ENCODE data around the gene ZNF772.

The ZNF772 gene

GRCh38 chr19:57435062-57435978 lies 42.0 kb downstream of the ZNF772 start, which contains the start of gene ZNF749:
ZNF749 (plus strand) TSS chr19:57435325; CDS start chr19:57435579, 254 bp downstream.
- peak; percentile 96 for DNase-seq

GRCh38 chr19:57434386-57435061 lies 42.8 kb downstream of the ZNF772 start:
- DNase-seq: no peak

- DNase-seq: no peak
These were observed 56.3 kb downstream of the ZNF772 start for GRCh38 chr19:57421037-57421436.

- no peak for DNase-seq
These were observed 57.9 kb downstream of the ZNF772 start for GRCh38 chr19:57419439-57419838.
